GM18498 (cell line): ENCODE measurements around the gene CT45A3.
"Not testable (repeated sequence)": the region's sequence is repeated elsewhere in the genome, so short reads cannot be mapped to it uniquely, and the experiment has no call there.

Source experiments
- ATAC-seq: cut with Tn5 transposase; IDR thresholded peaks from one replicate; pipeline ENCODE4 v1.9.1; 2021; ENCODE audit warnings: mild to moderate bottlenecking, moderate library complexity; ENCODE audit not compliant: unreplicated experiment

Gene CT45A3

GRCh38 chrX:135768091-135768490 lies at the start of gene CT45A3:
TSS of gene CT45A3 (minus strand) at chrX:135768191. CDS start at chrX:135764444, 3,747 bp downstream.
- not testable (repeated sequence) for ATAC-seq

- ATAC-seq = not testable (repeated sequence)
These were observed 34.7 kb upstream of the CT45A3 start, which contains the start of gene CT45A6 for GRCh38 chrX:135802687-135803086. TSS of gene CT45A6 (minus strand) at chrX:135802787. CDS start at chrX:135798993, 3,794 bp downstream.

GRCh38 chrX:135785403-135785802 lies 17.4 kb upstream of the CT45A3 start, which contains the start of gene CT45A5:
TSS of gene CT45A5 (minus strand) at chrX:135785503. CDS start at chrX:135781729, 3,774 bp downstream.
- not testable (repeated sequence) for ATAC-seq

- not testable (repeated sequence) for ATAC-seq
These were observed 23.3 kb downstream of the CT45A3 start for GRCh38 chrX:135744739-135745138.

- no peak for ATAC-seq
These were observed 26.7 kb downstream of the CT45A3 start for GRCh38 chrX:135741192-135741715.

- no peak for ATAC-seq
These were observed 27.3 kb downstream of the CT45A3 start for GRCh38 chrX:135740681-135741149.

GRCh38 chrX:135737366-135738071 lies 30.5 kb downstream of the CT45A3 start:
- no peak for ATAC-seq

GRCh38 chrX:135734666-135735065 lies 33.3 kb downstream of the CT45A3 start:
- ATAC-seq = not testable (repeated sequence)

GRCh38 chrX:135713795-135714194 lies 54.2 kb downstream of the CT45A3 start:
- ATAC-seq = no peak

GRCh38 chrX:135713183-135713689 lies 54.8 kb downstream of the CT45A3 start, which contains the start of gene CT45A1:
TSS of gene CT45A1 (plus strand) at chrX:135713639. CDS start at chrX:135718941, 5,302 bp downstream.
- not testable (repeated sequence) for ATAC-seq
